HuH-7 (cell line): Measurements from ENCODE around the gene MSANTD3.
"Not testable (repeated sequence)": the region's sequence is repeated elsewhere in the genome, so short reads cannot be mapped to it uniquely, and the experiment has no call there.

ENCODE experiments used
- DNase-seq: peaks from one replicate; pipeline ENCODE4 v3.0.0; 2011; ENCODE audit warnings: low spot score

Gene MSANTD3

GRCh38 chr9:100426530-100427365 is at the start of gene MSANTD3:
Gene MSANTD3 (plus strand): TSS chr9:100427143. CDS start chr9:100441939, 14,796 bp downstream.
- DNase-seq: peak; percentile 70

- no peak for DNase-seq
These were observed 47.1 kb upstream of the MSANTD3 start for GRCh38 chr9:100379862-100380261.

GRCh38 chr9:100392989-100393388 is 34.0 kb upstream of the MSANTD3 start:
- DNase-seq: not testable (repeated sequence)

- DNase-seq: no peak
These were observed 32.8 kb upstream of the MSANTD3 start for GRCh38 chr9:100394032-100394695.

- DNase-seq: no peak
These were observed 32.1 kb upstream of the MSANTD3 start for GRCh38 chr9:100394816-100395215.

GRCh38 chr9:100396769-100397168 is 30.2 kb upstream of the MSANTD3 start:
- DNase-seq: no peak

- DNase-seq: no peak
These were observed 29.2 kb upstream of the MSANTD3 start for GRCh38 chr9:100397529-100398266.

- no peak for DNase-seq
These were observed 25.9 kb upstream of the MSANTD3 start for GRCh38 chr9:100401042-100401441.

- DNase-seq: no peak
These were observed 20.0 kb upstream of the MSANTD3 start for GRCh38 chr9:100406962-100407361.

GRCh38 chr9:100408546-100409175 is 18.3 kb upstream of the MSANTD3 start:
- no peak for DNase-seq

- no peak for DNase-seq
These were observed 17.8 kb upstream of the MSANTD3 start for GRCh38 chr9:100409176-100409556.

GRCh38 chr9:100411472-100412283 is 15.3 kb upstream of the MSANTD3 start:
- DNase-seq: peak; percentile 93

GRCh38 chr9:100413839-100414420 is 13.0 kb upstream of the MSANTD3 start:
- DNase-seq: no peak

- no peak for DNase-seq
These were observed 9.1 kb upstream of the MSANTD3 start for GRCh38 chr9:100417815-100418214.

GRCh38 chr9:100419166-100419565 is 7.8 kb upstream of the MSANTD3 start:
- no peak for DNase-seq

- DNase-seq: not testable (repeated sequence)
These were observed 5.8 kb upstream of the MSANTD3 start for GRCh38 chr9:100421116-100421515.

GRCh38 chr9:100425758-100426157 is 1.2 kb upstream of the MSANTD3 start:
- DNase-seq: no peak

- DNase-seq: no peak
These were observed 784 bp upstream of the MSANTD3 start for GRCh38 chr9:100426189-100426529.

- peak; percentile 65 for DNase-seq
These were observed 672 bp downstream of the MSANTD3 start for GRCh38 chr9:100427366-100428263.
